ENCODE results near the gene RRAS2. TPM values are rescaled to one million over a fixed set of nuclear protein-coding genes. Genes with fewer than 3 reads are reported as not detected.

Gene RRAS2
- polyA plus RNA-seq, 3 donors from 2014 or later: 66.4 to 96.4 (median 85.9) TPM

DNA sequence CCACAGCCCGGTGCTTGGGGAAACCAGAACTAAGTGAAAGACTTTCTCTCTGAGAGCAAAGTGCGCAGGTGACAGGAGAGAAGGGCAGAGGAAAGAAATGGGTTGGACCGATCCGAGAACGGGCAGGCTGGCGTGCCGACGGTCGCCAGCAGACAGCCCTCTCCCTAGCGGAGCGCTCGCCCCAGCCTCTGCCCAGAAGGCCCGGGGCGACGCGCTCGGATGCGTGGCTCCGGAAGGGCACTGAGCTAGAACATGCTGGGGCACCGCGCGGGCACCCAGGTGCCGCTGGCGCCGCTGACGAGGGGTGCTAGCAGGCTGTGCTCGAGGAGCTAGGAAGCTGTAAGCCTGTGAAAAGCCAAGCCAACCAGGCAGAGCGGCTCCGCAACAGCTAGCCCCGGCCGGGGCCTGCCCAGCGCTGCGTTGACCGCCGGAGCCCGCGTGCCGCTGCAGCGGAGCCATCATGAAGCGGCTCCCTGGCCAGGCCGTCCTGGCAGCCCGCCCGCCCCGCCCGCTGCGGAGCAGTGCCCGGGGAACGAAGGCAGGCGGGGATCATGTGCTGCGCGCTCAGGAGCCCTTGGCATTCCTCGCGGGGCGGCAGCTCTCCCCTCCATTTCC, 22.1 kb upstream of the RRAS2 start:
- Mint-ChIP-seq H3K27ac (peak overlapping the region in 3 of 6 donors; percentile 38 to 70 (median 50)), H3K4me3 (peak overlapping the region; percentile 78 to 89 (median 82)), H3K9me3 (no peaks in the 10 kb centered on the region), H3K27me3 (ENCODE audit: low read depth in 3 of 3) (peaks cover 2 to 5% (median 3%) of the 10 kb centered on the region in 3 donors), H3K36me3 (peaks cover 0 to 7% (median 0%) of the 10 kb centered on the region in 3 donors), H3K4me1 (peaks cover 5 to 15% of the 10 kb centered on the region in 2 donors)
- peak; percentile 45 to 63 (median 55) for DNase-seq

DNA sequence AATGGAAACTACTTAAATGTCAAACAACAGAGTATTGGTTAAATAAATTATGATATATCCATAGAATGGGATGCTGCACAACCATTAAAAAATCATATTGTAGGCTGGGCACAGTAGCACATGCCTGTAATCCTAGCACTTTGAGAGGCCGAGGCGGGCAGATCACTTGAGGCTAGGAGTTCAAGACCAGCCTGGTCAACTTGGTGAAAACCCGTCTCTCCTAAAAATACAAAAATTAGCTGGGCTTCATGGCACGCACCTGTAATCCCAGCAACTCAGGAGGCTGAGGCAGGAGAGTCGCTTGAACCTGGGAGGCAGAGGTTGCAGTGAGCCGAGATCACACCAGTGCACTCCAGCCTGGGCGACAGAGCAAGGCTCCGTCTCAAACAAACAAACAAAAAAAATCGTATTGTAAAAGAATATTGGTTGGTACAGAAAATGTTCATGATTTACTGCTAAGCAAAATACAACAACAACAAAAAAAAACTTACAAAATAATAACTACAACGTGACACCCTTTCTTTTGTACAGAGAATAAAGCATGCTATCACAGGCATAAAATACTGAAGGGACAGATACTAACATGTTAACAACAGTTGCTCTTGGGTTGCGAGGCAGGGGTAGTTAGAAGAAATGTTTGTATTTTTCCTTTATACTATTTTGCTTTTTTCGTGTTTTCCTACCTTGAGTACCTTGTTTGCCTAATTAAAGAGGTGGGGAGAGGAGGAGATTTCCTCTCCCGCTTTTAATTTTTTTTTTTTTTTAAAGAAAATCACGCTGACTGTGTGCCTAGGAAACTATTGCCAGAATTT, 21.3 kb upstream of the RRAS2 start:
- Mint-ChIP-seq H3K27me3 (ENCODE audit: low read depth in 3 of 3) (peaks cover 2 to 4% (median 3%) of the 10 kb centered on the region in 3 donors), H3K9me3 (no peaks in the 10 kb centered on the region), H3K27ac (peak overlapping the region in 2 of 6 donors; percentile 38 to 70), H3K4me1 (peaks cover 5 to 15% of the 10 kb centered on the region in 2 donors), H3K4me3 (peak overlapping the region; percentile 78 to 89 (median 82)), H3K36me3 (peaks cover 0 to 7% (median 5%) of the 10 kb centered on the region in 3 donors)
- DNase-seq: no peak

DNA sequence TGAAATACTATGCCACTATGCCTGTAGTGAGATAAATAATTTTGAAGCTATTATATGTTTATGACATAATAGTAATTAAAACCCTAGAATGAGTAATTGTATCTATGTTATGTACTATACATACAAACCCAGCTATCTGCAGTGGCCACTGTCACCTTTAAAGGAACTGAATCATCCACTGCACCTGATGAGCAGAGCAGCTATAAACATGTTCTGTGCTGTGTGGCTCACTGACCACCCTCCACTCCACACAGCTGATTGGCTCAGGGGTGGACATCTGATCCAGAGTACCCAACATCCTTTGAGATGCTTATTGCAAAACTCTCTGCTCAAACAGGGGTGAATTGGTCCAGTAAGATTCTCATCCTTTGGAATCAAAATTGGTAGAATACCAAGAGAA, 19.2 kb upstream of the RRAS2 start:
- Mint-ChIP-seq H3K36me3 (peaks cover 0 to 7% (median 2%) of the 10 kb centered on the region in 3 donors), H3K4me1 (peaks cover 9 to 21% of the 10 kb centered on the region in 2 donors), H3K4me3 (no peak overlapping the region), H3K27ac (no peak overlapping the region), H3K9me3 (no peaks in the 10 kb centered on the region), H3K27me3 (ENCODE audit: low read depth in 3 of 3) (peaks cover 2 to 5% (median 3%) of the 10 kb centered on the region in 3 donors)
- DNase-seq: no peak

DNA sequence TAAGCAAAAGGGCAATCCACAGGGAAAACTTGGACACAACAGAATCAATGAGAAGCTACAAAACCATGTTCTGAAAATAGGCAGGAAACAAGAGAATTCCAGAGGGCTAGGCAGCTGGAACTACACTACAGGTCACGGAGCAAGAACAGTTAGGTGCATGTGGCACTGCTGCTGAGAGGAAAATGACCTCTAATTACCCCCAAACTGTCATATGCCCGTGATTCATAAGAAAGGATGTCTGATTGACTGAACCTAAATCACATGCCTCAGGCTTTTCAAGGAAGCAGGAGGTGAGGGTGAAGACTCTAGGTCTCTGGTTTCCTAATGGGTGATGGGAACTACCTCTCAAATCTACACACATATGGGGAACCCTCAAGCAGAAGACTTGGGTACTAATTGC, 17.9 kb upstream of the RRAS2 start:
- H3K9me3 Mint-ChIP-seq: no peaks in the 10 kb centered on the region
- peaks cover 9 to 20% of the 10 kb centered on the region in 2 donors for H3K4me1 Mint-ChIP-seq
- H3K4me3 Mint-ChIP-seq: no peak overlapping the region
- no peak for DNase-seq
- peaks cover 0 to 7% (median 2%) of the 10 kb centered on the region in 3 donors for H3K36me3 Mint-ChIP-seq
- H3K27ac Mint-ChIP-seq: no peak overlapping the region
- H3K27me3 Mint-ChIP-seq (ENCODE audit: low read depth in 3 of 3): peaks cover 2 to 6% (median 3%) of the 10 kb centered on the region in 3 donors

DNA sequence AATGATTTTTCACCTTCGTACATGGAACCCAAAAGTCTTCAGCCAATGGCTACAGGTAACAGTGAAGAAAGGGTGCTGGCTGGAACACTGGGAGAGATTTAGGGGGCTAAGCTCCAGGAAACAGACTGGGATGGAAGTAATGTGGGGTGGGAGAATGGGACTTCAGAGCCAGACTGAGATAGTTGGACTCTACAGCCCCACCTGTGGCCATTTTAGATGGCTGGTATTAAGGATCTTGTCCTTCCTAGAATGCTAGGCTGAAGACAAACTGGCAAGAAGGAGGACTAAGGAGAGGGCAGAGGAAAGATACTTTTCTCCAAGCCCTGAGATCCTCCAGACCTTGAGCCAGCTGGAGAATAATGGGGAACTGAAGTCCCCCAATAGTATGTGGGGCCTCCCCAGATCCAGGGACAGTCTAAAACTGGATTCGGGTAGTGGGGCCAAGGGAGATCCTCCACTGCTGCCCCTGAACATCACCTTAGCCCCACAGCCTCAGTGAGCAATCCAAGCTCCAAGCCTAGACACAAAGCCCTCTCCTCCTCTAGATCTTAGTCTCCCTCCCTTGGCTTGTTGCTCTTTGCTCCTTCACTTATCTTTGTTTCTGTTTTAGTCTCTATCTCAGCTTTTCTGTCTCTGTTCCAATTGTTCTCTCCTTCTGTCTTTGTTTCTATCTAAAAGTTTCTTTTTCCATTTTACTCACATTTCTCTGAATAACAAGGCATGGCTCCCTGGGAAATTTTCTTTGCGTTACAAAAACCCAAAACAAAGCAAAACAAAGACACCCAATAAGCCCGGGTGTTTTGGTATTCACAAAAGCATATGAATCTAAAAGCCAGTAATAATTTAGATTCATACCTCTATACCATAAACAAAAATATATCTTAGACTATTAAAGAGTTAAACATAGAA, 16.2 kb upstream of the RRAS2 start:
- Mint-ChIP-seq H3K4me1 (peaks cover 4 to 6% of the 10 kb centered on the region in 2 donors), H3K27ac (peak overlapping the region in 1 of 6 donors; percentile 28), H3K27me3 (ENCODE audit: low read depth in 3 of 3) (peaks cover 2 to 3% (median 2%) of the 10 kb centered on the region in 3 donors), H3K9me3 (no peaks in the 10 kb centered on the region), H3K36me3 (peaks cover 0 to 7% (median 2%) of the 10 kb centered on the region in 3 donors), H3K4me3 (no peak overlapping the region)
- DNase-seq: no peak

DNA sequence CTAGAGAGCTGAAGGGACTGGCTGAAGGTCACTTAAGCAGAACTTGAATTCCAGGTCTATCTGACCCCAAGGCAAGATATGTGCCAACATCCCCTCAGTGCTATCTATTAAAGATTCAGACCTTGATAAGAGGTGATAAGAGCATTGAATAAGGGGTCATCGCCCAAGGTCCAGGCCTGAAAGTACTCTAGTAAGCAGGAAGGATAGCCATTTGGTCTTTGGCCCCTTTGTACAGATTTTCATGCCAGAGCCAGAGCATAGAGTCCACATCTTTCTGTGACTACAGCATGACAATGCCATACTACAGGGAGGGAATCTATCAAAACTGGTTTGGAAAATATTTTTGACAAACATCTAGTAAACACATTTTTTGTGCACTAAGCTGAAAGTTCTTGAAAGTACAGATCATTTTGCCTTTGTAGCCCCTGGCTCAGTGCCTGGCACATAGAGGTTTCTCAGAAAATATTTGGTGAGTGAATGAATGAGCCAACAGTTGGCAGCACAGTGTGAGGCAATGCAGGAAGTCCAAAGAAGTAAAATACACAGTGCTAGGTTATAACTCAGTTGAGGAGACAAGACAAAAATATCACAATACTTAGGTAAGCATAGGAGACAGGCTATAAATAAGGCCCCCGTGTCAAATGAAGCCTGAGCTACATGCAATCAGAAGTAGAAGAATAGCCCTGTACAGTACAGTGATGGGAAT, 15.1 kb upstream of the RRAS2 start:
- Mint-ChIP-seq H3K4me3 (no peak overlapping the region), H3K36me3 (peaks cover 0 to 7% (median 2%) of the 10 kb centered on the region in 3 donors), H3K4me1 (peaks cover 4 to 6% of the 10 kb centered on the region in 2 donors), H3K27me3 (ENCODE audit: low read depth in 3 of 3) (peaks cover 2 to 3% (median 2%) of the 10 kb centered on the region in 3 donors), H3K27ac (no peak overlapping the region), H3K9me3 (no peaks in the 10 kb centered on the region)
- DNase-seq: no peak

DNA sequence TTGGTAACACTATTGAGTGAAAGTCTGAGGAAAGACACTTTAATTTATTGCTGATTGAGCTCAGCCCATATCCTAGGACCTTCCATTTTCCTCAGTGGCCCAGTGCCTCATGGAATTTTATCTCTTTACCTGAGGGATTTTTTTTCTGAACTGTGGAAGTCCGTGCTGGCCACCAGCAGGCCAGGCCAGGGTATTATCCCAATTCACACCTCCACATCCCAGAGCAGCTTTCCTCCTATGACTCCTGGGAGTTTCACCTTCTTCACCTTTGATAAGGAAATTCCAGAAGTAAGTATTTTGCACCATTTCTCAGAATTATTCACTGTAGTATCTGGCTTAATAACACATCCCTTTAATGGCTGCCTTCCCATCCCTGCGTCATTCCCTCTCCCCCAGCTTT, 13.0 kb upstream of the RRAS2 start:
- DNase-seq: no peak
- Mint-ChIP-seq H3K4me3 (no peak overlapping the region), H3K27me3 (ENCODE audit: low read depth in 3 of 3) (peaks cover 0 to 3% (median 2%) of the 10 kb centered on the region in 3 donors), H3K4me1 (peaks cover 7 to 11% of the 10 kb centered on the region in 2 donors), H3K27ac (no peak overlapping the region), H3K36me3 (peaks cover 0 to 7% (median 0%) of the 10 kb centered on the region in 3 donors), H3K9me3 (no peaks in the 10 kb centered on the region)

DNA sequence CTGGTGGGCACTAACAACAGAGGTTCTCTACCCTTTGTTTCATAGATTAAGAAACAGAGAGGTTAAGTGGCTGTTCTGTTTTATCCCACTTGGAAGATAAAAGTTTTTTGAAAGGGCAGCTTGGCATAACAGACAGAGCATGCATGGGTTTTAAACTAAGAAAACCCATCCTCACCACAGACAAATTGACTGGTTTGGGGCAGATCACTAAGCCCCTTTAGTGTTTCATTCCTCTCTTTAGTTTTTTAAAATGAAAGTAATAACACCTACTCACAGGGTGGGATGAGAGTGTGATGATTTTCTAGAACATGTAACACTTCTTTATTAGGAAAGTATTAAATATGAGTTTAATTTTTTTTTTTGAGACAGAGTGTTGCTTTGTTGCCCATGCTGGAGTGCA, 12.3 kb upstream of the RRAS2 start:
- DNase-seq: no peak
- Mint-ChIP-seq H3K4me1 (peaks cover 8 to 13% of the 10 kb centered on the region in 2 donors), H3K9me3 (no peaks in the 10 kb centered on the region), H3K36me3 (peaks cover 0 to 7% (median 0%) of the 10 kb centered on the region in 3 donors), H3K4me3 (no peak overlapping the region), H3K27me3 (ENCODE audit: low read depth in 3 of 3) (peaks cover 0 to 2% (median 0%) of the 10 kb centered on the region in 3 donors), H3K27ac (no peak overlapping the region)

DNA sequence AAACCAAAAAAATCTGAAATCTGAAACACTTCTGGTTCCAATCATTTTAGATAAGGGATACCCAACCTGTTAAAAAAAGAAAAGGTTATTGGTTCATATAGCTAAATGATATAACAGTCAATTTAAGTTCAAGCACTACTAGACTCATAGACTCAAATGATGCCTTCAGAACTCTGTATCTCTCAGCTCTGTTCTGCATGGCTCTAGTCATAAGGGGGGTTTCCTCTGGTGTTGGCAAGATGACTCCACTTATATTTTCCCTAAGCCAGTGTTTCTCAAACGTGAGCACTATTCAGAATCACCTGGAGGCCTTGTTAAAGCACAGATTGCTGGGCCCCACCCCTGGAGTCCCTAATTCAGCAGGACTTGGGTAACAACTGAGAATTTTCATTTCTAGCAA, 11.5 kb upstream of the RRAS2 start:
- Mint-ChIP-seq H3K9me3 (no peaks in the 10 kb centered on the region), H3K27ac (no peak overlapping the region), H3K27me3 (ENCODE audit: low read depth in 3 of 3) (peaks cover 0 to 2% (median 0%) of the 10 kb centered on the region in 3 donors), H3K4me3 (no peak overlapping the region), H3K36me3 (peaks cover 0 to 4% (median 0%) of the 10 kb centered on the region in 3 donors), H3K4me1 (peaks cover 8 to 13% of the 10 kb centered on the region in 2 donors)
- DNase-seq: no peak

DNA sequence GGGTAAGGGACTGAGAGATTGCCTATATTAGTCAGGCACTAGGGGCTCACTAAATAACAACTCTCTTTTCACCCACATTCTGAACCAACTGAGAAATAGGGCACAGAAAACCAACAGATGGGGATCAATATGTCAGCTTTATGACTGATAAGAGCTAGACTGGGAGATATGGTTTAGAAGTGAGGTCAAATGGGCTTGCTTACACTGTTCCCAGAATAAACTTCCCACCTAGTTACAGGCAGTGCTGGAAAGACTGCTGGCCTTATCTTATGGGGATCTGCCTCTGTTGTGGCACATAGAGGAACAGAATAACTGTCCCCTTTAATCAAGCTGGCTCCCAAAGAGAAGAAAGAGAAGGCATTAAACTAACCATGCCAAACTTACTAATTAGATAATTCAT, 10.6 kb upstream of the RRAS2 start:
- Mint-ChIP-seq H3K9me3 (no peaks in the 10 kb centered on the region), H3K4me3 (no peak overlapping the region), H3K27me3 (ENCODE audit: low read depth in 3 of 3) (peaks cover 0 to 2% (median 0%) of the 10 kb centered on the region in 3 donors), H3K36me3 (no peaks in the 10 kb centered on the region), H3K4me1 (peaks cover 8 to 13% of the 10 kb centered on the region in 2 donors), H3K27ac (peak overlapping the region in 2 of 6 donors; percentile 8 to 18)
- no peak for DNase-seq

DNA sequence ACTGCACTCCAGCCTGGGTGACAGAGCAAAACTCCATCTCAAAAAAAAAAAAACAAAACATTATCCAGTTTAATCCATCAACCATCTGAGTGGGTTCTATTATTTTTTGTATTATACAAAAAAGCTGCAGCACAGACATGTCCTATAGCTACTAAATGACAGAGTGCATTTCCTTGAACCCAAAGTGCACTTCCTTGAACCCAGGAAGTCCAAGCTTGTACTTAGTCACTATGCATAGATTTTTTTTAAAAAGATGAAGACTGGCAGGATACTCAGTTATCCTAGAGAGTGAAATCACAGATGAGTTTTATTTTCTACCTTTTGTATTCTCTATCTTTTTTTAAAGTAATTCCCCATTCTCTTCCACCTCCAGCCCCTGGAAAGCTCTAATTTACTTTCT, 8.0 kb upstream of the RRAS2 start:
- no peaks in the 10 kb centered on the region for H3K9me3 Mint-ChIP-seq
- DNase-seq: no peak
- no peaks in the 10 kb centered on the region for H3K36me3 Mint-ChIP-seq
- peaks cover 4 to 7% of the 10 kb centered on the region in 2 donors for H3K4me1 Mint-ChIP-seq
- no peak overlapping the region for H3K4me3 Mint-ChIP-seq
- no peaks in the 10 kb centered on the region for H3K27me3 Mint-ChIP-seq (ENCODE audit: low read depth in 3 of 3)
- no peak overlapping the region for H3K27ac Mint-ChIP-seq

DNA sequence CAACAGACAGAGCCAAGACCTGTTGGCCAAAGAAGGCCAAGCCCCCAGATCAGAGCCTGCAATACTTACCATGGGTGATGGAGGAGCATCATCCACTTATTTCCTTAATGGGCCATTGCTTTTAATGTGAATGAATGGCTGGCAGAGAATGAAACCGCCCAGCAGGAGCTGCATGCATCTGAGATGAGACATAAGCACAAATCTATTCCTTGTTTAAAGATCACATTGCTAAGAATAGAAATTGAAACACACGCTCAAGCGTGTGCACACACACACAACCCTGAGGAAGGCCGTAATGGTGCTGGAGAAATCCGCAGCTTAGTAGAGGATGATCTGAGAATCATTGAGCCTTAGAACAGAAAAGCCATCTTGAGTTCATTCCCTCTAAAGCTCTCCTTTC, 5.3 kb upstream of the RRAS2 start:
- no peak for DNase-seq
- no peak overlapping the region for H3K4me3 Mint-ChIP-seq
- H3K9me3 Mint-ChIP-seq: no peaks in the 10 kb centered on the region
- H3K27me3 Mint-ChIP-seq (ENCODE audit: low read depth in 3 of 3): no peaks in the 10 kb centered on the region
- H3K27ac Mint-ChIP-seq: no peak overlapping the region
- H3K4me1 Mint-ChIP-seq: peaks cover 8 to 14% of the 10 kb centered on the region in 2 donors
- no peaks in the 10 kb centered on the region for H3K36me3 Mint-ChIP-seq

DNA sequence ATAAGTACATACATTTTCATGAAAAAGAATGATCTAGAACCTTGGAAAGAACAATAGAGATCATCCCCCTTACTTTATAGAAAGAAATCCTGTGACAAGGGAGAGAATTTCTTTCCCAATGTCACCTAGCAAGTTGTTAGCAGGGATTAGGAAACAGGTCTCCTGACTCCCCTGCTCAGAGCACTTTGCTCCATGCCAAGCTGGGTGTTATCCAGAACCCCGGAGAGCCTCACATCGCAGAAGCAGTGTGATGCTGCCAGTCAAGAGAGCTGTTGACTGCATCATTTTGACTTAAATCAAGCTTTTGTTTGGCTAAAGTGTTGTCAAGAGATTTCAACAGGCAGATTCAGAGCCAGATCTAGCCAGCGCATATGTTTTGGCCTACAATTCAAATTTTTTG, 3.6 kb upstream of the RRAS2 start:
- H3K27me3 Mint-ChIP-seq (ENCODE audit: low read depth in 3 of 3): peaks cover 2% of the 10 kb centered on the region in 3 donors

More for the DNA sequence above, 3.6 kb upstream of the RRAS2 start:
- H3K9me3 Mint-ChIP-seq: no peaks in the 10 kb centered on the region
- H3K4me3 Mint-ChIP-seq: no peak overlapping the region
- no peak for DNase-seq
- peaks cover 0 to 4% (median 0%) of the 10 kb centered on the region in 3 donors for H3K36me3 Mint-ChIP-seq
- H3K27ac Mint-ChIP-seq: no peak overlapping the region
- H3K4me1 Mint-ChIP-seq: peaks cover 15 to 22% of the 10 kb centered on the region in 2 donors
